Activated CD4-positive, alpha-beta T cell treated with anti-CD3 and anti-CD28 coated beads, Interleukin-2, amount 10 ng/mL, durations not matched to agents 24 days and 14 days (primary cell): ENCODE measurements around the gene EGR4. TPM values are rescaled to one million over a fixed set of nuclear protein-coding genes. Genes with fewer than 3 reads are reported as not detected.
A peak's percentile ranks its signal among the peaks of the same experiment; 100 is the strongest.

Experiments used
- DNase-seq: peaks from one replicate; pipeline ENCODE4 v3.0.0; 2022
- H3K27ac Mint-ChIP-seq: one replicate; pipeline ENCODE4 v1.8.0; 2022; ENCODE audit warnings: mild to moderate bottlenecking, mixed read lengths
- H3K27me3 Mint-ChIP-seq: one replicate; pipeline ENCODE4 v1.8.0; 2022; ENCODE audit warnings: mixed read lengths
- H3K36me3 Mint-ChIP-seq: one replicate; pipeline ENCODE4 v1.8.0; 2022; ENCODE audit warnings: low read depth, mild to moderate bottlenecking, mixed read lengths
- H3K4me1 Mint-ChIP-seq: one replicate; pipeline ENCODE4 v1.8.0; 2021; ENCODE audit warnings: mixed read lengths
- H3K4me3 Mint-ChIP-seq: one replicate; pipeline ENCODE4 v1.8.0; 2022; ENCODE audit warnings: mild to moderate bottlenecking, moderate library complexity, mixed read lengths
- H3K9me3 Mint-ChIP-seq: one replicate; pipeline ENCODE4 v1.8.0; 2021; ENCODE audit warnings: mixed read lengths
- intact Hi-C: fragments of 100-400 bp; cut with micrococcal nuclease; formaldehyde crosslinking; loops from one replicate; pipeline ENCODE4 v1.15.1; 2023
- total RNA-seq: library from RNA; stranded (reverse); gene quantifications from 2 replicates; pipeline ENCODE4 v1.2.3, GENCODE V29; 2022

Gene EGR4
- total RNA-seq, 1 donor from 2014 or later, result 1.2 TPM

DNA sequence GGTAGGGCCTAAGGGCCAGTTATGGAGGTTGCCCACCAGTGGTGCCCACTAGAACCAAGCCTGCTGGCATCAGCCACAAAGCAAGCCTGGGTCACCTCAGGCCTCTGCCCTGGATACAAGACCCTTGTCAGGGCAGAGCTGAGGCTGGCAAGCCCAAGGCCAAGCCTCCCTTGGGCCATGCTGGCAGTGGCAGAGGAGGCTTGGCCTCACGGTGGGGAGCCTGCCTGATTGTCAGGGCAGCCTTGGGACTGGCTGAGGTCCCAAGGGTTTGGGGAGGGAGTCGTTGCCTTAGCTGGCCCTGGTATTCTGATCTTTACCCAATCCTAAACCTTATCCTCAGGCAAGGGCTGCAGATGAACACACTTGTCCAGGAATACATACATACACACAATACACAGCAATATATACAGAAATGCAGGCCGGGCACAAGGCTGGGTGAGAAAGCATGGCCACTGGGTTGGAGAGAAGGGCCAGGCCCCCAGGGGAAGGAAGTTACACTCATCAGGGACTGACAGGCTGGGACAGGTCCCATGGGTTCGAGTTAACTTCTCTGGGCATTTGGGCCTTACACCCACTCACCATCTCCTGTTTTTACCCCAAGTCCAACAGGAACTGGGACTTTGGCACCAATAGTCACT lies 38.2 kb downstream of the EGR4 start:
- peaks cover 43% of the 10 kb centered on the region for H3K36me3 Mint-ChIP-seq
- H3K27ac Mint-ChIP-seq, result no peak overlapping the region
- DNase-seq, result no peak
- no peak overlapping the region for H3K4me3 Mint-ChIP-seq
- no peaks in the 10 kb centered on the region for H3K9me3 Mint-ChIP-seq
- no peaks in the 10 kb centered on the region for H3K27me3 Mint-ChIP-seq
- intact Hi-C loops, result no loop called here
- no peaks in the 10 kb centered on the region for H3K4me1 Mint-ChIP-seq

DNA sequence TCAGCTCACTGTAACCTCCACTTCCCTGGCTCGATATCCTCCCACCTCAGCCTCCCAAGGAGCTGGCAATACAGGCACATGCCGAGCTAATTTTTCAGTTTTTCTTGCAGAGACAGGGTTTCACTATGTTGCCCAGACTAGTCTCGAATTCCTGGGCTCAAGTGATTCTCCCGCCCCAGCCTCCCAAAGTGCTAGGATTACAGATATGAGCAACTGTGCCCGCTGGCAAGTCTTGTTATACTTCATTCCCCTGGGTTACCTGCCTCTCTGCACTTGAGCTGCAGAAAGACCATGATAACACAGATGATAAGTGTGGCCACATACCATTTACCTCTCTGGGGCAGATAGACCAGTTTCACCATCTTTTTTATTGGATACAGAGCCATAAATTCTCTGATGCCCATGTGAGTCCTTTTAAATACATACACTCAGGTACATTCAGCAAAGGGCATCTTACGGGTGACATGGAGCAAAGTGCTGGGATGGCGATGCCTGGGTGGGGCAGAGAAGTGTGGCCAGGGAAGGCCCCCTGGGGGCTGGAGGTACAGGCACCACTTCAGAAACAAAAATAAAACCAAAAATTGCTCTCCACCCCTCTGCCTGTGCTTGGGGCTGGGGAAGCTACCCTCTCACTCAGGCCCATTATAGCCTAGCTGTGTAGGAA lies 38.9 kb downstream of the EGR4 start:
- H3K36me3 Mint-ChIP-seq, result peaks cover 46% of the 10 kb centered on the region
- no peak overlapping the region for H3K4me3 Mint-ChIP-seq
- no peak for DNase-seq
- intact Hi-C loops, result no loop called here
- no peaks in the 10 kb centered on the region for H3K4me1 Mint-ChIP-seq
- no peaks in the 10 kb centered on the region for H3K27me3 Mint-ChIP-seq
- H3K27ac Mint-ChIP-seq, result no peak overlapping the region
- H3K9me3 Mint-ChIP-seq, result no peaks in the 10 kb centered on the region

DNA sequence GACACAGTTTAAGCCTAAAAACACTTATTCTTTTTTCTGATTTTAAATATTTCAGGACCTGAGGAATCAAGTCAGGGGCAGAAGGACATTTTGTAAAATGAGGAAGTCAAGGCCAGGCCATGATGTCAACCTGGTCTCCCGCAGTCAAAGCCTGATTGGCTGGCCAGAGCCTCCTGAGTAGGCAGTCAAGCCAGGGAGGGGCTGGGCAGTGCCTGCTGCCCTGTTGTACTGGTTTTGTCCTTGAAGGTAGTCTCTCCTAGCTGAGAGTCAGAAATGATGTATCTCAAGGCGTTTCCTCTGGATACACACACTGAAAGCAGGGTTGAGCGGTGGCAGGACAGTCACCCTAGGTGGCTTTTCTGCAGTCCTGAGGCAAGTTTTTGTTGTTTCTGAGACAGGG lies 39.4 kb downstream of the EGR4 start:
- no peaks in the 10 kb centered on the region for H3K9me3 Mint-ChIP-seq
- H3K36me3 Mint-ChIP-seq, result peaks cover 46% of the 10 kb centered on the region
- no peak overlapping the region for H3K4me3 Mint-ChIP-seq
- no peak for DNase-seq
- no peak overlapping the region for H3K27ac Mint-ChIP-seq
- H3K4me1 Mint-ChIP-seq, result no peaks in the 10 kb centered on the region
- intact Hi-C loops, result no loop called here
- no peaks in the 10 kb centered on the region for H3K27me3 Mint-ChIP-seq

GRCh38 chr2:73253400-73253799 lies 39.9 kb downstream of the EGR4 start:
- no peak for DNase-seq
- Mint-ChIP-seq H3K9me3 (no peaks in the 10 kb centered on the region), H3K27ac (no peak overlapping the region), H3K4me3 (no peak overlapping the region), H3K4me1 (no peaks in the 10 kb centered on the region), H3K27me3 (no peaks in the 10 kb centered on the region), H3K36me3 (peaks cover 49% of the 10 kb centered on the region)
- intact Hi-C loops, result no loop called here

DNA sequence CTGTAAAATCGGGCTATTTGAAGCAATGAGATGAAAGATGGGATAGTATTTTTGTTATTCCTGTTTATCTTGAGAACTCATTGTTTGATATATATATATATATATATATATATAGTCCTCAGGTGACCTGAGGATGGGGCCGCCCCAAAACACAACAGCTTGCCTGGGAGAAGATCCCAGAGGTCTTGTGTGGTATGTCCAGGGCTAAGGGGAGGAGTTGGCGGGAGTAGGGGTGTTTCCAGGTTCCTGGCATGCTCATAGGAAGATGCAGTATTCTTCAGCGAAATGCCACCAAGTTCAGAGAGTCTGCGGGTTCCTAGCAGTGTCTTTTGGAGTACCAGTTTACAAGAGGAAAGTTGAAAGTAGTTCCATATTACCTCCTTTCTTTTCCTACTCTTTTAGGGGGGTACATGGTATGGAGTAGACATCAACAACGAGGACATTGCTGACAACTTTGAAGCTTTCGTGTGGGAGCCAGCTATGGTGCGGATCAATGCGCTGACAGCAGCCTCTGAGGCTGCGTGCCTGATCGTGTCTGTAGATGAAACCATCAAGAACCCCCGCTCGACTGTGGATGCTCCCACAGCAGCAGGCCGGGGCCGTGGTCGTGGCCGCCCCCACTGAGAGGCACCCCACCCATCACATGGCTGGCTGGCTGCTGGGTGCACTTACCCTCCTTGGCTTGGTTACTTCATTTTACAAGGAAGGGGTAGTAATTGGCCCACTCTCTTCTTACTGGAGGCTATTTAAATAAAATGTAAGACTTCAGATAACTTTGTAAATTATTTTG lies 40.9 kb downstream of the EGR4 start:
- H3K36me3 Mint-ChIP-seq, result peaks cover 52% of the 10 kb centered on the region
- no peaks in the 10 kb centered on the region for H3K9me3 Mint-ChIP-seq
- H3K27me3 Mint-ChIP-seq, result no peaks in the 10 kb centered on the region
- no peak for DNase-seq
- intact Hi-C loops, result no loop called here
- H3K4me3 Mint-ChIP-seq, result no peak overlapping the region
- no peaks in the 10 kb centered on the region for H3K4me1 Mint-ChIP-seq
- H3K27ac Mint-ChIP-seq, result no peak overlapping the region

DNA sequence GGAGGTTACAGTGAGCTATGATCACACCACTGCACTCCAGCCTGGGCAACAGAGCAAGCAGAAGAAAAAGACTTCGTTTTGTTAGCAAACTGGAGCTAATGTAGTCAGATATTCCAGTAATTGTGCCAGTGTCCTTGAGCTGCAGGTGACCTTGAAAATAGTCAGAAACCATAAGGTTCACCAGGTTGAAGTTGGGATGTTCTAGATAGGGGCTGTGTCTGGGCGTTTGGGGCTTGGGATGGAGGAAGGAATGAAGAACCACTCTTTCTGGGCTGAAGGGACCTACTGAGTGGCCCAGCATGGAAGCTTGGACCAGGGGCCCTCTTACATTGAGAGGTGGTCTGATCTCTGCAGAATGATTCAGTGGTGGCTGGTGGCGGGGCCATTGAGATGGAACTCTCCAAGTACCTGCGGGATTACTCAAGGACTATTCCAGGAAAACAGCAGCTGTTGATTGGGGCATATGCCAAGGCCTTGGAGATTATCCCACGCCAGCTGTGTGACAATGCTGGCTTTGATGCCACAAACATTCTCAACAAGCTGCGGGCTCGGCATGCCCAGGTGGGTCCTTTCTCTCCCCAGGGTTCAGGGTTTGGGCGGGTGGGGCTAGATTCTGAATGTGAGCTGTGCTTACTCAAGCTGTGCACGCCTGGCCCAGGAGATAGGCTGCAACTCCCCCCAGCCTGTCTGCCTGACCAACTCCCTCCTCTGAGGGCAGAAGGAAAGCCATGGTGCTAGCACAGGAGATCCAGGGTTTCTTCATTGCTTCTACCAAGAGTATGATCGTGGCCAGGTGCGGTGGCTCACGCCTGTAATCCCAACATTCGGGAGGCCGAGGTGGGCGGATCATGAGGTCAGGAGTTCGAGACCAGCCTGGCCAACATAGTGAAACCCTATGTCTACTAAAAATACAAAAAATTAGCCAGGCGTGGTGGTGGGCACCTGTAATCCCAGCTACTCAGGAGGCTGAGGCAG lies 42.2 kb downstream of the EGR4 start:
- Mint-ChIP-seq H3K4me3 (no peak overlapping the region), H3K36me3 (peaks cover 64% of the 10 kb centered on the region), H3K27me3 (no peaks in the 10 kb centered on the region), H3K9me3 (no peaks in the 10 kb centered on the region), H3K4me1 (peaks cover 2% of the 10 kb centered on the region), H3K27ac (peak overlapping the region; percentile 54)
- intact Hi-C loops, result no loop called here
- no peak for DNase-seq

GRCh38 chr2:73249636-73250035 lies 43.7 kb downstream of the EGR4 start:
- Mint-ChIP-seq H3K9me3 (no peaks in the 10 kb centered on the region), H3K27me3 (no peaks in the 10 kb centered on the region), H3K4me1 (peaks cover 2% of the 10 kb centered on the region), H3K36me3 (peaks cover 73% of the 10 kb centered on the region), H3K27ac (no peak overlapping the region), H3K4me3 (no peak overlapping the region)
- intact Hi-C loops, result no loop called here
- DNase-seq, result no peak

DNA sequence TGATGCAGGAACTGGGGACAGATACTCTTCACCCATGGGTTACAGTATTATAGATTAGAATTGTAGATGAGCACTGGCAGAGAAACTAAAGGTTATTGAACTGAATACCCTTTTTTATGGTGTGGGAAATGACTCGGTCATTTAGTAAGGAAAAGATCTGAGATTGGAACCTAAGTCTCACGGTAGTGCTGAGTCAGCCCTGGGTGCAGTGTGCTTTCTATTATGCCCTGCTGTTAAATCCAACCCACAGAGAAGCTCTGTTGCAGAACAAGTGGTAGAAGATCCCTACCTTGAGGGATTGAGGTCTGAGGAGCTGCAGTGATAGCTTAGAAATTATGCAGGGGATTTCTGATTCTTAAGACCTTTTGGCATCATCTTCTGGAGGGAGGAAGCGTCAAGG lies 46.5 kb downstream of the EGR4 start:
- no peak overlapping the region for H3K4me3 Mint-ChIP-seq
- no peaks in the 10 kb centered on the region for H3K27me3 Mint-ChIP-seq
- H3K4me1 Mint-ChIP-seq, result peaks cover 7% of the 10 kb centered on the region
- no peak overlapping the region for H3K27ac Mint-ChIP-seq
- no peaks in the 10 kb centered on the region for H3K9me3 Mint-ChIP-seq
- intact Hi-C loops, result no loop called here
- H3K36me3 Mint-ChIP-seq, result peaks cover 69% of the 10 kb centered on the region
- DNase-seq, result no peak

DNA sequence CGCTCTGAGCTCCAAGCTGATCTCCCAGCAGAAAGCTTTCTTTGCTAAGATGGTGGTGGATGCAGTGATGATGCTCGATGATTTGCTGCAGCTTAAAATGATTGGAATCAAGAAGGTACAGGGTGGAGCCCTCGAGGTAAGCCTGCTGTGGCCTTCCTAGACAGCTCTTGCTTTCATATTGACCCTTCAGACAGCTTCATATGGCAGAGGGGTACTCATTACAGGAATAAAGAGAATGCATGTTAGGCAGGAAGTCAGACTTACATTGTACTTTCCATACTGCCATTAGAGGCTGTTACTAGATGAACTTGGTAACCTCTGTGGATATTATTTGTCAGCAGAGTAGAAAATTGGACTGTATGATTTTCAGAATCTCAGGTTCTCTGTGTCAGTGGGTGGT lies 48.8 kb downstream of the EGR4 start:
- Mint-ChIP-seq H3K27me3 (no peaks in the 10 kb centered on the region), H3K9me3 (no peaks in the 10 kb centered on the region), H3K36me3 (peaks cover 65% of the 10 kb centered on the region), H3K4me1 (peaks cover 9% of the 10 kb centered on the region), H3K27ac (no peak overlapping the region), H3K4me3 (no peak overlapping the region)
- no peak for DNase-seq
- intact Hi-C loops, result no loop called here

- intact Hi-C loops, result no loop called here
- peaks cover 65% of the 10 kb centered on the region for H3K36me3 Mint-ChIP-seq
- no peak for DNase-seq
- peaks cover 14% of the 10 kb centered on the region for H3K4me1 Mint-ChIP-seq
- H3K9me3 Mint-ChIP-seq, result no peaks in the 10 kb centered on the region
- no peak overlapping the region for H3K27ac Mint-ChIP-seq
- no peak overlapping the region for H3K4me3 Mint-ChIP-seq
- no peaks in the 10 kb centered on the region for H3K27me3 Mint-ChIP-seq
Observed at GRCh38 chr2:73243884-73244570, 49.3 kb downstream of the EGR4 start.

Other genes with a start within 250 kb of the EGR4 start
- 11.6 and 14.1 TPM in 2 replicates for gene SFXN5, start 221.8 kb downstream of the EGR4 start, total RNA-seq
- 13.4 and 13.8 TPM in 2 replicates for gene RAB11FIP5, start 180.6 kb downstream of the EGR4 start, total RNA-seq
- not detected in 2 replicates for gene NOTO, start 91.0 kb downstream of the EGR4 start, total RNA-seq
- gene SMYD5, start 79.3 kb downstream of the EGR4 start, total RNA-seq, result 56.7 and 62.7 TPM in 2 replicates
- gene PRADC1, start 60.3 kb downstream of the EGR4 start, total RNA-seq, result 14.8 and 15.9 TPM in 2 replicates
- gene CCT7, start 59.2 kb downstream of the EGR4 start, total RNA-seq, result 680 and 696 TPM in 2 replicates
- gene FBXO41, start 9.1 kb downstream of the EGR4 start, total RNA-seq, result 32.2 and 33.8 TPM in 2 replicates
- gene ALMS1, start 92.3 kb upstream of the EGR4 start, total RNA-seq, result 19.6 and 21.9 TPM in 2 replicates